OCI-LY1 (cell line): Measurements from ENCODE around the gene CLPTM1L.
"Not testable (repeated sequence)": the region's sequence is repeated elsewhere in the genome, so short reads cannot be mapped to it uniquely, and the experiment has no call there.

Experiments used
- H2AFZ ChIP-seq: fragments of 200-600 bp; sonication (generic), shearing (Covaris generic); 2 replicates; pipeline ENCODE4 v1.6.0; 2014; ENCODE audit warnings: antibody characterized with exemption, mild to moderate bottlenecking, low read length
- H3F3A ChIP-seq: fragments of 200-600 bp; sonication (generic), shearing (Covaris generic); 2 replicates; pipeline ENCODE4 v1.6.0; 2014; ENCODE audit warnings: mild to moderate bottlenecking, antibody characterized with exemption, low read length, moderate library complexity; ENCODE audit not compliant: insufficient read depth
- H3K27ac ChIP-seq: fragments of 200-600 bp; sonication (generic); 2 replicates; pipeline ENCODE4 v1.5.1; 2014; ENCODE audit warnings: low read length, mixed run types, mild to moderate bottlenecking, low read depth; ENCODE audit not compliant: poor library complexity, severe bottlenecking
- H3K27me3 ChIP-seq: fragments of 200-600 bp; sonication (generic); 2 replicates; pipeline ENCODE4 v1.6.0; 2014; ENCODE audit warnings: antibody characterized with exemption, mild to moderate bottlenecking, low read length, moderate library complexity; ENCODE audit not compliant: insufficient read depth
- H3K36me3 ChIP-seq: fragments of 200-600 bp; sonication (generic); 2 replicates; pipeline ENCODE4 v1.6.1; 2014; ENCODE audit warnings: mild to moderate bottlenecking, antibody characterized with exemption, low read length, moderate library complexity, mixed read lengths; ENCODE audit not compliant: insufficient read depth
- H3K4me1 ChIP-seq: fragments of 200-600 bp; sonication (generic); 2 replicates; pipeline ENCODE4 v1.5.1; 2014; ENCODE audit warnings: mild to moderate bottlenecking, low read length, moderate library complexity; ENCODE audit not compliant: insufficient read depth, severe bottlenecking
- H3K4me2 ChIP-seq: fragments of 200-600 bp; sonication (generic), shearing (Covaris generic); 2 replicates; pipeline ENCODE4 v1.6.1; 2014; ENCODE audit warnings: low read length
- H3K4me3 ChIP-seq: fragments of 200-600 bp; sonication (generic); 2 replicates; pipeline ENCODE4 v1.5.1; 2014; ENCODE audit warnings: low read length, low read depth, mild to moderate bottlenecking, mixed read lengths; ENCODE audit not compliant: poor library complexity, severe bottlenecking
- H3K79me2 ChIP-seq: fragments of 200-600 bp; shearing (Covaris generic); 2 replicates; pipeline ENCODE4 v1.6.1; 2016; ENCODE audit warnings: mixed run types, low read length, mixed read lengths; ENCODE audit not compliant: insufficient read depth
- H3K9ac ChIP-seq: fragments of 200-600 bp; sonication (generic), shearing (Covaris generic); 2 replicates; pipeline ENCODE4 v1.6.1; 2014; ENCODE audit warnings: mild to moderate bottlenecking, low read length, mixed read lengths
- H3K9me2 ChIP-seq: fragments of 200-600 bp; sonication (generic), shearing (Covaris generic); 2 replicates; pipeline ENCODE4 v1.6.1; 2014; ENCODE audit warnings: low read depth, mild to moderate bottlenecking, low read length, mixed read lengths
- H3K9me3 ChIP-seq: fragments of 200-600 bp; shearing (Covaris generic); 2 replicates; pipeline ENCODE4 v1.6.1; 2014; ENCODE audit warnings: low read length, mixed read lengths
- H4K20me1 ChIP-seq: fragments of 200-600 bp; sonication (generic), shearing (Covaris generic); 2 replicates; pipeline ENCODE4 v1.6.0; 2016; ENCODE audit warnings: mild to moderate bottlenecking, low read length; ENCODE audit not compliant: insufficient read depth
- CTCF ChIP-seq: fragments of 200-600 bp; sonication (generic), shearing (Covaris generic); IDR thresholded peaks from 2 replicates; pipeline ENCODE4 v1.5.1; 2017; ENCODE audit warnings: mild to moderate bottlenecking, antibody characterized with exemption, low read length, moderate library complexity, mixed read lengths
- EZH2 ChIP-seq: fragments of 200-600 bp; sonication (generic), shearing (Covaris generic); IDR thresholded peaks from 2 replicates; pipeline ENCODE4 v1.8.0; 2017; ENCODE audit warnings: borderline replicate concordance, mixed run types, mild to moderate bottlenecking, antibody characterized with exemption, low read length, moderate library complexity, mixed read lengths

The CLPTM1L gene

GRCh38 chr5:1330146-1330846, 14.6 kb downstream of the CLPTM1L start:
- Histone ChIP-seq H3K27ac (peak overlapping the region; percentile 65), H3K36me3 (peaks cover 85% of the 10 kb centered on the region), H4K20me1 (no peaks in the 10 kb centered on the region)

GRCh38 chr5:1329111-1329579, 15.8 kb downstream of the CLPTM1L start:
- peaks cover 85% of the 10 kb centered on the region for H3K36me3 ChIP-seq
- H3K9me3 ChIP-seq: no peaks in the 10 kb centered on the region
- no peaks in the 10 kb centered on the region for H3F3A ChIP-seq
- H4K20me1 ChIP-seq: no peaks in the 10 kb centered on the region
- no peak overlapping the region for H3K4me2 ChIP-seq
- no peak overlapping the region for H3K9ac ChIP-seq
- H3K27ac ChIP-seq: no peak overlapping the region
- no peak overlapping the region for H3K4me3 ChIP-seq
- no peaks in the 10 kb centered on the region for H3K79me2 ChIP-seq
- no peak overlapping the region for H2AFZ ChIP-seq
- H3K4me1 ChIP-seq: peaks cover 15% of the 10 kb centered on the region
- H3K9me2 ChIP-seq: no peaks in the 10 kb centered on the region
- no peak for TF ChIP-seq CTCF
- no peak for TF ChIP-seq EZH2
- H3K27me3 ChIP-seq: no peaks in the 10 kb centered on the region

More at GRCh38 chr5:1330146-1330846, 14.6 kb downstream of the CLPTM1L start:
- no peak overlapping the region for H2AFZ ChIP-seq
- no peaks in the 10 kb centered on the region for H3K79me2 ChIP-seq
- no peaks in the 10 kb centered on the region for H3K27me3 ChIP-seq
- no peak overlapping the region for H3K9ac ChIP-seq
- TF ChIP-seq CTCF (no peak), EZH2 (no peak)
- no peaks in the 10 kb centered on the region for H3K9me3 ChIP-seq
- H3F3A ChIP-seq: no peaks in the 10 kb centered on the region
- no peaks in the 10 kb centered on the region for H3K9me2 ChIP-seq
- peaks cover 15% of the 10 kb centered on the region for H3K4me1 ChIP-seq
- no peak overlapping the region for H3K4me3 ChIP-seq
- no peak overlapping the region for H3K4me2 ChIP-seq

DNA sequence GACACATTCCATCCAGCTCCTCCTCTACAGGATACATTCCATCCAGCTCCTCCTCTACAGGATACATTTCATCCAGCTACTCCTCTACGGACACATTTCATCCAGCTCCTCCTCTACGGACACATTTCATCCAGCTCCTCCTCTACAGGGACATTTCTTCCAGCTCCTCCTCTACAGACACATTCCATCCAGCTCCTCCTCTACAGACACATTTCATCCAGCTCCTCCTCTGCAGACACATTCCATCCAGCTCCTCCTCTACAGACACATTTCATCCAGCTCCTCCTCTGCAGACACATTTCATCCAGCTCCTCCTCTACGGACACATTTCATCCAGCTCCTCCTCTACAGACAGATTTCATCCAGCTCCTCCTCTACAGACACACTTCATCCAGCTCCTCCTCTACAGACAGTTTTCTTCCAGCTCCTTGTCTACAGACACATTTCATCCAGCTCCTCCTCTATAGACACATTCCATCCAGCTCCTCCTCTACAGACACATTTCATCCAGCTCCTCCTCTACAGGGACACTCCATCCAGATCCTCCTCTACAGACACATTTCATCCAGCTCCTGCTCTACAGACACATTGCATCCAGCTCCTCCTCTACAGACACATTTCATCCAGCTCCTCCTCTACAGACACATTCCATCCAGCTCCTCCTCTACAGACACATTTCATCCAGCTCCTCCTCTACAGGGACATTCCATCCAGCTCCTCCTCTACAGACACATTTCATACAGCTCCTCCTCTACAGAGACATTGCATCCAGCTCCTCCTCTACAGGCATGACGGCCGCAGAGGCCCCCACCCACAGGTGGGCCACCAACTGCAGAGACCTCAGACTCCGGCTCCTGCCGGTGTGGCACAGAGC, 16.4 kb downstream of the CLPTM1L start:
- not testable (repeated sequence) for H4K20me1 ChIP-seq, H3F3A ChIP-seq, H3K27ac ChIP-seq, H3K27me3 ChIP-seq, H3K9ac ChIP-seq, H3K4me3 ChIP-seq, H3K9me3 ChIP-seq, H3K9me2 ChIP-seq, H2AFZ ChIP-seq, H3K4me2 ChIP-seq, H3K79me2 ChIP-seq
- Histone ChIP-seq H3K4me1 (peaks cover 15% of the 10 kb centered on the region), H3K36me3 (peaks cover 85% of the 10 kb centered on the region)

- not testable (repeated sequence) for H3K9me2 ChIP-seq, H3F3A ChIP-seq, H2AFZ ChIP-seq, H3K9ac ChIP-seq, H4K20me1 ChIP-seq, H3K79me2 ChIP-seq, H3K27me3 ChIP-seq, H3K27ac ChIP-seq, H3K4me2 ChIP-seq, H3K9me3 ChIP-seq, H3K4me3 ChIP-seq
- Histone ChIP-seq H3K36me3 (peaks cover 85% of the 10 kb centered on the region), H3K4me1 (peaks cover 15% of the 10 kb centered on the region)
Measured at GRCh38 chr5:1326901-1327756, 17.8 kb downstream of the CLPTM1L start.

DNA sequence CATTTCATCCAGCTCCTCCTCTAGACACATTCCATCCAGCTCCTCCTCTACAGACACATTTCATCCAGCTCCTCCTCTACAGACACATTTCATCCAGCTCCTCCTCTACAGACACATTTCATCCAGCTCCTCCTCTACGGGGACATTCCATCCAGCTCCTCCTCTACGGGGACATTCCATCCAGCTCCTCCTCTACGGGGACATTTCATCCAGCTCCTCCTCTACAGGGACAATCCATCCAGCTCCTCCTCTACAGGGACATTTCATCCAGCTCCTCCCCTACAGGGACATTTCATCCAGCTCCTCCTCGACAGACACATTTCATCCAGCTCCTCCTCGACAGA, 18.4 kb downstream of the CLPTM1L start:
- not testable (repeated sequence) for H2AFZ ChIP-seq, H4K20me1 ChIP-seq, H3K4me1 ChIP-seq, H3K4me3 ChIP-seq, H3K9ac ChIP-seq, H3K79me2 ChIP-seq, H3K9me3 ChIP-seq, H3K9me2 ChIP-seq, H3K4me2 ChIP-seq, H3F3A ChIP-seq, H3K27ac ChIP-seq, H3K27me3 ChIP-seq
- H3K36me3 ChIP-seq: peaks cover 85% of the 10 kb centered on the region
